Endothelial cell of umbilical vein (primary cell): Measurements from ENCODE around the gene VPS45.

Experiments
- CTCF ChIP-seq, 2 donors: IDR thresholded peaks; 1 replicate in 1 of 2; 2 replicates in 1 of 2; pipeline ENCODE4 v1.5.1; 2011; ENCODE audit warnings: low read length in 2 of 2, mild to moderate bottlenecking in 2 of 2, moderate library complexity in 2 of 2, control low read depth in 1 of 2, inconsistent platforms in 1 of 2, low read depth in 1 of 2; ENCODE audit not compliant: insufficient read depth in 1 of 2; ENCODE audit errors: extremely low read depth in 1 of 2
- EZH2 ChIP-seq: IDR thresholded peaks from 2 replicates; pipeline ENCODE4 v1.6.1; 2012; ENCODE audit warnings: borderline replicate concordance, low read depth, mild to moderate bottlenecking, moderate library complexity, low read length, inconsistent platforms; ENCODE audit not compliant: severe bottlenecking
- FOS ChIP-seq: IDR thresholded peaks from 2 replicates; pipeline ENCODE4 v1.6.1; 2011; ENCODE audit warnings: mild to moderate bottlenecking, low read length, moderate library complexity, borderline replicate concordance; ENCODE audit not compliant: insufficient read depth
- GATA2 ChIP-seq: IDR thresholded peaks from 2 replicates; pipeline ENCODE4 v1.7.0; 2011; ENCODE audit warnings: low read depth, mild to moderate bottlenecking, moderate library complexity, mixed read lengths, low read length; ENCODE audit not compliant: insufficient read length, insufficient read depth
- JUN ChIP-seq: IDR thresholded peaks from 2 replicates; pipeline ENCODE4 v1.6.1; 2011; ENCODE audit warnings: borderline replicate concordance, low read depth; ENCODE audit not compliant: insufficient read length, insufficient read depth
- MAX ChIP-seq: IDR thresholded peaks from 2 replicates; pipeline ENCODE4 v1.6.1; 2011; ENCODE audit not compliant: insufficient read depth, insufficient read length
- MYC ChIP-seq: IDR thresholded peaks from one replicate; pipeline ENCODE4 v1.6.1; 2011; ENCODE audit warnings: mild to moderate bottlenecking, low read depth, low read length
- POLR2A ChIP-seq: IDR thresholded peaks from 2 replicates; pipeline ENCODE4 v1.6.1; 2012; ENCODE audit warnings: low read depth, mild to moderate bottlenecking, control low read depth, low read length
- POLR2AphosphoS5 ChIP-seq: IDR thresholded peaks from 2 replicates; pipeline ENCODE4 v1.6.1; 2012; ENCODE audit warnings: low read depth, mild to moderate bottlenecking, control low read depth, low read length, moderate library complexity; ENCODE audit not compliant: insufficient read depth

GRCh38 chr1:150061632-150062101, 5.9 kb upstream of the VPS45 start:
- no peak for TF ChIP-seq POLR2A
- no peak for TF ChIP-seq CTCF (IDR thresholded peaks at IDR 0.05; ENCODE audit: extremely low read depth in 1 of 2, insufficient read depth in 1 of 2, low read depth in 1 of 2, low read length in 2 of 2)
- no peak for TF ChIP-seq MAX
- TF ChIP-seq EZH2: no peak
- TF ChIP-seq MYC: no peak
- TF ChIP-seq JUN: no peak
- no peak for TF ChIP-seq POLR2AphosphoS5
- no peak for TF ChIP-seq GATA2
- TF ChIP-seq FOS: no peak
